ENCODE results near the gene FAM114A1. TPM values are rescaled to one million over a fixed set of nuclear protein-coding genes. Genes with fewer than 3 reads are reported as not detected.

The FAM114A1 gene
- total and polyA plus RNA-seq, 2 of the 8 experiments (the other 6 are each of a cell fraction or from before 2014, with no cell fraction given): 9.5 to 12.0 TPM

DNA sequence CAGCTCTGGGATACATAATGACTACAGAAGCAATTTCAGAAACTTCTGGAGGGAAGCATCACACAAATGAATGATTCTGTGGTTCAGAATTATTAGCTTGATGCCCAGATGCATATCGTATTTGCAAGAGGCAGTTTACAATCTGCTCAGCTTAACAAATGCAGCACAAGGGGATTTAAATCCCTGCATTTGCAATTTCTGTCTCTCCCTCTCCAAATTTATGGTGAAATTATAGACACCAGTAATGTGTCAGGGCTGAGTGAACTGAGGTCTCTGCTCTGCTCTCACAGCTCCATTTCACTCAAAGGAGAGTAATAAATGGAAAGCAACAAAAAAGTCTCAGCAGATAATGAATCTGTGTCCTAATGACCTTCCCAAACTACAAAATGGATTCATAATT lies 84.4 kb downstream of the FAM114A1 start (continued):
- TF ChIP-seq SAP30 (IDR thresholded peaks at IDR 0.05; ENCODE audit: insufficient read depth, insufficient replicate concordance, low read length) (no peak), BACH1 (IDR thresholded peaks at IDR 0.05; ENCODE audit: low read length) (no peak), KDM1A (IDR thresholded peaks at IDR 0.05; ENCODE audit: borderline replicate concordance, low read length) (no peak)

All from H1 (cell line).